Endothelial cell of umbilical vein (primary cell): ENCODE results near the gene TULP1. TPM values are rescaled to one million over a fixed set of nuclear protein-coding genes. Genes with fewer than 3 reads are reported as not detected.

Experiments
- BruUV-seq: library from RNA; stranded (reverse); fragments of 400-500 nt; replicated peaks from 2 replicates; lab custom pipeline; 2021; lab: Mats Ljungman, UMichigan
- CTCF ChIA-PET: fragments of 300-600, 350-600 bp; sonication (Branson Sonifier 250); formaldehyde crosslinking; loops from one replicate; lab custom pipeline; 2021; ENCODE audit warnings: antibody characterized with exemption, inconsistent platforms; lab: Charles Lee
- POLR2A ChIA-PET: fragments of 300-600, 350-600 bp; sonication (Branson Sonifier 250); formaldehyde crosslinking; loops from one replicate; lab custom pipeline; 2021; ENCODE audit warnings: antibody characterized with exemption, inconsistent platforms; lab: Charles Lee
- DNase-seq: peaks from one replicate; pipeline ENCODE4 v3.0.0-alpha.2; 2011; ENCODE audit warnings: low read depth, low spot score
- FAIRE-seq: peaks from 2 replicates; lab custom pipeline; 2011; peaks lifted over from hg19 to GRCh38; lab: Jason Lieb, UNC
- H2AFZ ChIP-seq: 2 replicates; pipeline ENCODE4 v1.6.0; 2012; ENCODE audit warnings: low read depth, low read length, control low read depth, inconsistent platforms
- H3K27ac ChIP-seq: 2 replicates; pipeline ENCODE4 v1.5.1; 2011; ENCODE audit warnings: low read depth, mild to moderate bottlenecking, control low read depth, low read length, moderate library complexity; ENCODE audit not compliant: insufficient read depth
- H3K27me3 ChIP-seq, 2 experiments: 2 replicates each; pipeline versions ENCODE4 v1.6.0 to v1.6.1; 2011; ENCODE audit warnings: low read length in 2 of 2, mixed read lengths in 1 of 2; ENCODE audit not compliant: control insufficient read depth in 2 of 2, insufficient read depth in 2 of 2
- H3K36me3 ChIP-seq, 2 experiments: 2 replicates in 1 of 2; 3 replicates in 1 of 2; pipeline ENCODE4 v1.5.1; 2011; ENCODE audit warnings: low read length in 2 of 2, mild to moderate bottlenecking in 1 of 2, moderate library complexity in 1 of 2; ENCODE audit not compliant: control insufficient read depth in 2 of 2, insufficient read depth in 2 of 2; ENCODE audit errors: extremely low read depth in 1 of 2
- H3K4me1 ChIP-seq: 3 replicates; pipeline ENCODE4 v1.5.1; 2011; ENCODE audit warnings: mild to moderate bottlenecking, low read length; ENCODE audit not compliant: control insufficient read depth, insufficient read depth; ENCODE audit errors: extremely low read depth
- H3K4me2 ChIP-seq: 2 replicates; pipeline ENCODE4 v1.6.1; 2011; ENCODE audit warnings: low read length, control low read depth, mixed read lengths; ENCODE audit not compliant: insufficient read depth
- H3K4me3 ChIP-seq, 3 experiments: fragments of 200-600 bp in 1 of 3; sonication (generic), shearing (Covaris generic) in 1 of 3; replicated peaks in 1 of 3; 2 replicates each; pipeline ENCODE4 v1.5.1; 2011 to 2016; ENCODE audit warnings: control low read depth in 3 of 3, low read length in 3 of 3, mild to moderate bottlenecking in 2 of 3, inconsistent platforms in 1 of 3, low read depth in 1 of 3, moderate library complexity in 1 of 3; ENCODE audit not compliant: insufficient read depth in 1 of 3
- H3K79me2 ChIP-seq: 2 replicates; pipeline ENCODE4 v1.6.0; 2012; ENCODE audit warnings: low read length, inconsistent platforms; ENCODE audit not compliant: control insufficient read depth, insufficient read depth
- H3K9ac ChIP-seq: replicated peaks from 2 replicates; pipeline ENCODE3; 2011; ENCODE audit warnings: low read length, control low read depth; ENCODE audit not compliant: insufficient read depth; ENCODE audit errors: extremely low read depth
- H3K9me1 ChIP-seq: replicated peaks from 3 replicates; pipeline ENCODE4 v1.6.0; 2011; ENCODE audit warnings: mild to moderate bottlenecking, low read length; ENCODE audit not compliant: control insufficient read depth, insufficient read depth; ENCODE audit errors: extremely low read depth
- H3K9me3 ChIP-seq: replicated peaks from 2 replicates; pipeline ENCODE4 v1.5.1; 2012; ENCODE audit warnings: low read length, inconsistent platforms; ENCODE audit not compliant: control insufficient read depth, insufficient read depth
- H4K20me1 ChIP-seq: replicated peaks from 2 replicates; pipeline ENCODE3; 2011; ENCODE audit warnings: mild to moderate bottlenecking, low read length; ENCODE audit not compliant: control insufficient read depth, insufficient read depth; ENCODE audit errors: extremely low read depth
- EZH2 ChIP-seq: IDR thresholded peaks from 2 replicates; pipeline ENCODE4 v1.6.1; 2012; ENCODE audit warnings: borderline replicate concordance, low read depth, mild to moderate bottlenecking, moderate library complexity, low read length, inconsistent platforms; ENCODE audit not compliant: severe bottlenecking
- GATA2 ChIP-seq: IDR thresholded peaks from 2 replicates; pipeline ENCODE4 v1.7.0; 2011; ENCODE audit warnings: low read depth, mild to moderate bottlenecking, moderate library complexity, mixed read lengths, low read length; ENCODE audit not compliant: insufficient read length, insufficient read depth
- JUN ChIP-seq: IDR thresholded peaks from 2 replicates; pipeline ENCODE4 v1.6.1; 2011; ENCODE audit warnings: borderline replicate concordance, low read depth; ENCODE audit not compliant: insufficient read length, insufficient read depth
- MAX ChIP-seq: IDR thresholded peaks from 2 replicates; pipeline ENCODE4 v1.6.1; 2011; ENCODE audit not compliant: insufficient read depth, insufficient read length
- MYC ChIP-seq: IDR thresholded peaks from one replicate; pipeline ENCODE4 v1.6.1; 2011; ENCODE audit warnings: mild to moderate bottlenecking, low read depth, low read length
- POLR2A ChIP-seq: IDR thresholded peaks from 2 replicates; pipeline ENCODE4 v1.6.1; 2012; ENCODE audit warnings: low read depth, mild to moderate bottlenecking, control low read depth, low read length
- POLR2AphosphoS5 ChIP-seq: IDR thresholded peaks from 2 replicates; pipeline ENCODE4 v1.6.1; 2012; ENCODE audit warnings: low read depth, mild to moderate bottlenecking, control low read depth, low read length, moderate library complexity; ENCODE audit not compliant: insufficient read depth
- dilution Hi-C: fragments of 300-500 bp; cut with MboI; formaldehyde crosslinking; loops from one replicate; pipeline ENCODE4 v1.15.0; 2019; ENCODE audit warnings: low sequenced_read_pairs; ENCODE audit not compliant: extremely low pct_ligation_motif_present
- intact Hi-C: fragments of 100-400 bp; cut with micrococcal nuclease; formaldehyde crosslinking; loops from one replicate; pipeline ENCODE4 v1.10.0; 2022
- polyA plus RNA-seq, 4 experiments: library from polyadenylated mRNA; depleted of rRNA in 3 of 4; stranded (reverse) in 3 of 4; unstranded in 1 of 4; fragments of >200 nt; gene quantifications; 2 replicates each; pipeline versions ENCODE4 v1.2.1 to v1.2.3, GENCODE V29; 2011 to 2012; ENCODE audit warnings: missing spikeins in 1 of 4
- total RNA-seq: library from RNA; stranded (reverse); gene quantifications from 2 replicates; pipeline ENCODE4 v1.2.3, GENCODE V29; 2021
- TF ChIP-seq, protein P1 (sequence below), 2 donors: IDR thresholded peaks; 1 replicate in 1 of 2; 2 replicates in 1 of 2; pipeline ENCODE4 v1.5.1; 2011; ENCODE audit warnings: low read length in 2 of 2, mild to moderate bottlenecking in 2 of 2, moderate library complexity in 2 of 2, control low read depth in 1 of 2, inconsistent platforms in 1 of 2, low read depth in 1 of 2; ENCODE audit not compliant: insufficient read depth in 1 of 2; ENCODE audit errors: extremely low read depth in 1 of 2

The TULP1 gene
- total and polyA plus RNA-seq, 2 donors (not counting 3 experiments of a cell fraction or from before 2014, with no cell fraction given): not detected

GRCh38 chr6:35511562-35511941, 1.1 kb downstream of the TULP1 start:
- dilution Hi-C loops (no loop called here), intact Hi-C loops (no loop called here)
- Histone ChIP-seq H3K27ac (no peak overlapping the region), H3K79me2 (no peaks in the 10 kb centered on the region), H3K9me1 (no peaks in the 10 kb centered on the region), H2AFZ (no peak overlapping the region), H3K9ac (no peak overlapping the region), H4K20me1 (no peaks in the 10 kb centered on the region), H3K4me2 (no peak overlapping the region), H3K9me3 (no peaks in the 10 kb centered on the region), H3K27me3 (peaks cover 24 to 39% of the 10 kb centered on the region in 2 experiments), H3K36me3 (no peaks in the 10 kb centered on the region), H3K4me3 (no peak overlapping the region), H3K4me1 (no peaks in the 10 kb centered on the region)
- TF ChIP-seq POLR2AphosphoS5: no peak
- no peak for TF ChIP-seq GATA2
- no peak for TF ChIP-seq JUN
- no peak for TF ChIP-seq MYC
- TF ChIP-seq EZH2: peak; percentile 22
- TF ChIP-seq, protein P1, sequence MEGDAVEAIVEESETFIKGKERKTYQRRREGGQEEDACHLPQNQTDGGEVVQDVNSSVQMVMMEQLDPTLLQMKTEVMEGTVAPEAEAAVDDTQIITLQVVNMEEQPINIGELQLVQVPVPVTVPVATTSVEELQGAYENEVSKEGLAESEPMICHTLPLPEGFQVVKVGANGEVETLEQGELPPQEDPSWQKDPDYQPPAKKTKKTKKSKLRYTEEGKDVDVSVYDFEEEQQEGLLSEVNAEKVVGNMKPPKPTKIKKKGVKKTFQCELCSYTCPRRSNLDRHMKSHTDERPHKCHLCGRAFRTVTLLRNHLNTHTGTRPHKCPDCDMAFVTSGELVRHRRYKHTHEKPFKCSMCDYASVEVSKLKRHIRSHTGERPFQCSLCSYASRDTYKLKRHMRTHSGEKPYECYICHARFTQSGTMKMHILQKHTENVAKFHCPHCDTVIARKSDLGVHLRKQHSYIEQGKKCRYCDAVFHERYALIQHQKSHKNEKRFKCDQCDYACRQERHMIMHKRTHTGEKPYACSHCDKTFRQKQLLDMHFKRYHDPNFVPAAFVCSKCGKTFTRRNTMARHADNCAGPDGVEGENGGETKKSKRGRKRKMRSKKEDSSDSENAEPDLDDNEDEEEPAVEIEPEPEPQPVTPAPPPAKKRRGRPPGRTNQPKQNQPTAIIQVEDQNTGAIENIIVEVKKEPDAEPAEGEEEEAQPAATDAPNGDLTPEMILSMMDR (IDR thresholded peaks at IDR 0.05; ENCODE audit: extremely low read depth in 1 of 2, insufficient read depth in 1 of 2, low read depth in 1 of 2, low read length in 2 of 2): no peak
- no peak for TF ChIP-seq MAX
- TF ChIP-seq POLR2A: no peak
- FAIRE-seq: no peak
- ChIA-PET CTCF (no interaction called here), POLR2A (no interaction called here)
- DNase-seq: no peak
- BruUV-seq: no TSS peak
